HL-60 (cell line): ENCODE data around the gene SAXO2.

Source experiments
- CTCF ChIP-seq: IDR thresholded peaks from one replicate; pipeline ENCODE4 v1.5.1; 2011; ENCODE audit warnings: low read length, control low read depth, inconsistent platforms; ENCODE audit not compliant: insufficient read depth
- POLR2AphosphoS5 ChIP-seq: IDR thresholded peaks from 2 replicates; pipeline ENCODE4 v1.6.1; 2012; ENCODE audit warnings: low read depth

GRCh38 chr15:82312586-82313349 lies 50.1 kb downstream of the SAXO2 start:
- TF ChIP-seq POLR2AphosphoS5 = no peak
- no peak for TF ChIP-seq CTCF
